HG02973 (cell line): ENCODE data around the gene PWWP2B.

ENCODE experiments used
- ATAC-seq: cut with Tn5 transposase; IDR thresholded peaks from one replicate; pipeline ENCODE4 v1.9.1; 2021; ENCODE audit warnings: moderate library complexity; ENCODE audit not compliant: unreplicated experiment

PWWP2B gene

DNA sequence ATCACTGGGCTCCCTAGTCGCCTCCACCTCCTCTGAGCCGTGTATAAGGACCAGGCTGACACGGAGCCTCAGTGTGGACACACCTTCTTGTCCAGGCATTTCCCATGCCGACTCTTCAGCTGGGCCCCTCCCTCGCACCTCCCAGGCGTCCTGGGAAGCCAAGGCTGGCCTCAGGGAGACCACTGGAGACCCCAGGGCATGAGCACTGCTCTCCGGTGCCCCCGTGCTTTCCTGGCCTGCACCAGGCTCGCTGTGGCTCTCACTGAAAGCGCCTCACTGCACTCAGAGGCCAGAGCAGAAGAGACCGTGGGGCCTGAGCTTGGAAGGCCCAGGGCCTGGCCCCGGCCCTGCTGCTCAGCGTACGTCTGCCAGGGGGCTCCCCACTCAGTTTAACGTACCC, 33.6 kb upstream of the PWWP2B start:
- ATAC-seq = no peak

DNA sequence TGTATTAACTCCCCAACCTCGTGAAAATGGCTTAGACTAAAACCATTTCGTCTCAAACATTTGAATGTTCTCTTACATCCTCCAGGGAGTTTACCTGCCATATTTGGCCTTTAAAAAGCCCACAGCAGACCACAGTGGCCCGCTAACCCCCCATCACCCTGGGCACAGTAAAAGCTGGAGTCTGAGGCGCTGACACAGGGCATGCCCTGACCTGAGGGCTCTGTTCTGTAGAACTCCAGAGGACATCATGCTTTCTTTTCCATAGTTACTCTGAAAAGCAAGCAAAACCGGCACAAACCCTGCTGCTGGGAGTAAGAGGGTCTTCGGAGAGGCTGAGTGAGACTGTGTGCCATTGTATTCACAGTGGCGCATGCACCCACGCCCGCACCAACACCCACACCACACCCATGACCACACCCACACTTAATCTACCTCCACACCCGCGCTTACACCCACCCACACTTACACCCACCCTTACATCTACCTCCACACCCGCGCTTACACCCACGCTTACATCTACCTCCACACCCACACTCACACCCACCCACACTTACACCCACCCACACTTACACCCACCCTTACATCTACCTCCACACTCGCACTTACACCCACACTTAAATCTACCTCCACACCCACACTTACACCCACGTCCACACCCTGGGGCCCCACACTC, 32.9 kb upstream of the PWWP2B start:
- ATAC-seq = no peak

DNA sequence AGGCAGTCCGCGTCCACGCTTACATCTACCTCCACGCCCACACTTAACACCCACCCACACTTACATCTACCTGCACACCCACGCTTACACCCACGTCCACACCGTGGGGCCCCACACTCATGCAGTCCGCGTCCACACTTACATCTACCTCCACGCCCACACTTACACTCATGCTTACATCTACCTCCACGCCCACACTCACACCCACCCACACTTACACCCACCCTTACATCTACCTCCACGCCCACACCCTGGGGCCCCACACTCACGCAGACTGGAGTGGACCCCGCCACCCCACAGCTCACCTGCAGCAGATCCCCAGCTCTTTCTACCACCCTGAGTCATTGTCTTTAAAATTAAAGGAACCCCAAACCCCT, 32.4 kb upstream of the PWWP2B start:
- no peak for ATAC-seq

- ATAC-seq = no peak
Observed at GRCh38 chr10:132365102-132365501, 31.9 kb upstream of the PWWP2B start.

DNA sequence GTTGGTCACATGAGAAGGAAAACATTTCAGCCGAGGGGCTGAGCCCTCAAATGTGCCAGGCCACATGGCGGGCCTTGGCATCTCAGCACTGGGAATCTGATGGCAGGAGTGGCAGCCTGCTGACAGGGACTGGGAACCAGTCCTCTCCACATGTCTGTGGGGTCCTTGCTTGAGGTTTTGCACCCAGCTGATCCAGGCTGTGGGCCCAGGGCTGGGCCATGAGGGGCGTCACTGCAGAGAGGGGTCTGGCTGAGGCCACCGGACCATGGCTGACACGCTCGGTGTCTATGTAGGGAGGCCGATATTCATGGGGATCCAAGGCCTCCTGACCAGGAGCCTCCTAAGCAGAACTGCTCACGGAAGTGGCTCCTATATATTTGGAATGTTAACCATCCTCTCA, 31.0 kb upstream of the PWWP2B start:
- no peak for ATAC-seq

GRCh38 chr10:132366499-132366898, 30.5 kb upstream of the PWWP2B start:
- no peak for ATAC-seq

GRCh38 chr10:132368391-132368790, 28.6 kb upstream of the PWWP2B start:
- ATAC-seq = no peak

DNA sequence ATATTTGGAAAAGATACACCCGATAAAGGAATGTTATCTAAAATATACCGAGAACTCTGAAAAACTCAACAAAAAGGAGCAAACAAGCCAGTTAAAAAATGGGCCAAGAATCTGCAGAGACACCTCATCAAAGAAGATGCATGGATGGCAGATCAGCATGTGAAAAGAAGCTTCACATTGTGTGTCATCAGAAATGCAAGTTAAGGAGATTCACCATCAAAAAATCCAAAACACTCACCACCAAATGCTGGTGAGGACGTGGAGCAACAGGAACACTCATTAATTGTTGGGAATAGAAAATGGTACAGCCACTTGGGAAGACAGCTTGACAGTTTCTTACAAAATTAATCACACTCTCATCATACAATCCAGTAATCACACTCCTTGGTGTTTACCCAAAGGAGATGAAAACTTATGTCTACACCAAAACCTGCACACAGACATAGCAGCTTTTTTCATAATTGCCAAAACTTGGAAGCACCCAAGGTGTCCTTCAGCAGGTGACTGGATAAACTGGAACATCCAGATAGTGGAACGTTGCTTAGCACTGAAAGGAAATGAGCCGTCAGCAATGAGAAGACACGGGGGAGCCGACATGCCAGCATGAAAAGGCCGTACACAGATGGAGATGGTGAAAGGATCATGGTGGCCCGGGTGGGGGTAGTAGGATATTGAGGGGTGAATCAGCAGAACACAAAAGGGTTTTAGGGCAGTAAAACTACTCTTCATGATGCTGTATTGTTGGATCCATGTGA, 27.9 kb upstream of the PWWP2B start:
- no peak for ATAC-seq

GRCh38 chr10:132369636-132370185, 27.3 kb upstream of the PWWP2B start:
- ATAC-seq = no peak

GRCh38 chr10:132370426-132371340, 26.3 kb upstream of the PWWP2B start:
- ATAC-seq = no peak

DNA sequence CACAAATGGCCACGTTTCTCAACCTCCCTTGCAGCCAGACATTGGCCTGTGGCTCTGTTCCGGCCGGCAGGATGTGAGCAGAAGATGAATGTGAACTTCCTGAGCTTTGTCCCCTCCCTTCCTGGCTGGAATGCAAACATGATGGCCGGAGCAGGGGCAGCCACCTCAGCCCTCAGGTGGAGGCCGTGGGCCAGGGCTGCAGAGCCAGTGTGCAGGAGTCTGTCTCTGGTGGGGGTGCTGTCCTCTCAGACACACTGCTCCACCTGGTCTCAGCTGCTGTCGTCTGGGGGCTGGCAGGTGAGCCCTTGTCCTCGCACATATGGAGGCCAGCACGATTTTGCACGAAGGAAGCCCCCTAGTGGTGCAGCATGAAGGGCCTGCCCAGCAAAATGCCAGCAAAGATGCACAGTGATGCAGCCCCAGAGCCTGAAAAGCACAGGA, 25.3 kb upstream of the PWWP2B start:
- no peak for ATAC-seq

DNA sequence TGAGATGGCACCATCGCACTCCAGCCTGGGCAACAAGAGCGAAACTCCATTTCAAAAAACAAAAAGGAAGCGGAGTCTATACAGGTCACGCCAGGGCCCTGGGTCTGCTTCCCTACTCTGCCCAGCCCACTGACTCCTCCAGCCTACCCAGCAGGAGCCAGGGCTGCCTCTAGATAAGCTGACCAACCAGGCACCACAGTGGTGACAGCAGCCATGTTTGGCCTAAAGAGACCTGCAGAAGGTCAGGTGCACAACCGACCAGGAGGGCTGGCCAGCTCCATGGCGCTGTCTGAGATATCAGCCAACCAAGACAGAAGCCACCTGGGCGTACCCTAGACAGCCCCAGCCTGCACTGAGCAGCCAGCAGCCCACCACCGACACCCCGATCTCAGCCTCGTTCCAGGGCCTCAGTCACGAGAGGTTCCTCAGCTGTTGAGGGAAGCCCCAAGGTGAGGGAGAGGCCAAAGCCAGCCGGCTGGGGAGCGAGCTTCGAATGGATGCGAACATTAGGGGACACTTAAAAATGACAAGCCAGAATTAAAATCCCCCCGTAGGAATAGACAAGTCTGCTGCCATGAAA, 24.4 kb upstream of the PWWP2B start:
- ATAC-seq = no peak

DNA sequence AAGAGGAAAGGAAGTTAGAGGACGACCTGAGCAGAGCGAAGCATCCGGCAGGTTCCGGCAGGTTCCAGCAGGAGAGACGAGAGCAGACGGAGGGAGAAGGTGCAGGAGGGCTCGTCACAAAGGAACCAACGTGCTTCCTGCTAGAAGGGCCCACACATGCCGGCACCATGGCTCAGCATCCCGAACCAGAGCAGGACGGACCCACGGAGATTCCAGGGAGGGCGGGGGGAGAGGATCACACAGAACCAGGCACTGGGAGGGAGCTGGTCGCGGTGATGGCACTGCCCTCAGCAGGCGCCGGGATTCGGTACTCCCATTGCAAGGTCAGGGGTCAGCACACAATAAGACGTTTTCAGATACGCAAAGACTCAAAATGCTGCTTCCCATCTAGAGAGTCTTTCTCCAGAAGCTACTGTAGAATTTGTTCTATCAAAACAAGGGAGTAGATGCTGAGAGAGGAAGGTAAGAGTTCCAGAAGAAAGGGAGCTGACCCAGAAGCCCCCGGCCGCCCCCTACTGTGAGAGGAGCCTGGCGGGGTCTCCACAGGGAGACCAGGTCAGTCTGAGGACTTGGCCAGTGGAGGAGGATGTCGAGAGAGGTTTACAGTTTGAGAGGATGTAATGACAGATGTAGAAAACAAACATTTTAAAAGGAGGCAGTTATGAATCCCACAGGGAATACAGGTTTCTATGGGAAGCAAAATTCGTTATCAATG, 23.6 kb upstream of the PWWP2B start:
- no peak for ATAC-seq

DNA sequence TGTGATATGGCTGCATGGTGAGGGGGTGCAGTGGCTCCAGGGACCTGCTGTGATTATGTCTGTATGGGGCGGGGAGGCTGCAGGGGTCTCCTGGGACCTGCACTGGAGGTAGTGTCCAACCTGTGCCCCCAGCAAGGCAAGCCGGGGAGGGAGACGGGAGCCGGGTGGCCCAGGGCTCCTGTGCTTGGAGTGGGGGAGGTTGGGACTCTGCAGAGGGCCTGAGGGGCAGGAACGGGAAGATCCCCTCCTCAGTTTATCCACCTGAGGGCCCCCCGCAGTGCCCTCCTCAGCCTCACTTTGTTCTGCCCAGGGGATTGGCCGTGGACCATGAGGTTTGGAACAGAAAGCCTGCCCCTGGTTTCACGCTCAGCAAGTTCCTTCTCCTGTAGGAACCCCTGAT, 22.8 kb upstream of the PWWP2B start:
- no peak for ATAC-seq

DNA sequence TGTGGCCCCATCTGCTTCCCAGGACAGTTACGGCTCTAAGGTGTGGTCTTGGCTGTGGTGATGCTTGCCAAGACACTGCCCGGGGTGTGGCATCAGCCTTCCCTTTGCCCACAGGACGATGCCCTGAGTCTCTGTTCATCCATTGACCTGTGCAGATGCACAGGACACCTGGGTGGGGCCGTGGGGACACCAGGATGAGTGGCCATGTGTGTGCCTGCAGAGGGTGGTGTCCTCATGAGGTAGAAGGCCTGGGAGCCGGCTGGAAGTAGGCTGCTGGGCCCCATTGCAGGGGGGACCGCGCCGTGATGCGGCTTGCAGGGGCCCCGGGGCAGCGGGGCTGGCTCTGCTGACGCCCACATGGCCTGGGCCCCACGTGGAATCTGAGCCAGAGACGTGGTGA, 22.4 kb upstream of the PWWP2B start:
- no peak for ATAC-seq

DNA sequence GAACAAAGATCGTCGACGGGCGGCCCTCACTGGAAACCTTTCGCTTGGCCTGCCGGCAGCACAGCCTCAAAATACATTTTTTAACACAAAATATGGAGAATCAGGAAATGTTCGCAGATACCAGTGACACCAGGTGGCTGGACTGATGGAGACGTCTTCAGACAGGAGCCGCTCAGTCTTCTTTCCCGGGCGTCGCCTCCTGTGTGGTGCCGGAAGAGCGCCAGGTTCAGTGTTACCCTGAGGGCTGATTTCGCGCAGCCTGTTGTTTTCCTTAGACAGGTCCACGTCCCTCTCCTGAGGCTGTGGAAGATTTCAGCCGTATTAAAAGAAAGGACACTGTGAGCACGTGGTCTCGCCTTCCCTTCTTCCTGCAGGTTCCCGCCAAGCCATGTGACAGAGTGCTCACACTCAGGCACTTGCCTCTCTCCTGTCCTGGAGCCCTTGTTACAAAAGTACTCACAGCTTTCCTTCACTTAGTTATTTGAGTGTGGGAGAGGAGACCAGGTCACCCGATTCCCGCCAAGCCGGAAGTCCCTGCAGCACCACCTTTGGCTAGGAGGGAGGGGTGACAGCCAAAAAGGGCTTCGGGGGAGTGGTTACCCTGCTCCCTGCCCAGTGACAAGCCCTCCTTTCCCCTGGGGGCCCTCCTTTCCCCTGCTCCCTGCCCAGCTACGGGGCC, 21.7 kb upstream of the PWWP2B start:
- ATAC-seq = no peak

- ATAC-seq = no peak
Observed at GRCh38 chr10:132375795-132376297, 21.2 kb upstream of the PWWP2B start.

- ATAC-seq = no peak
Observed at GRCh38 chr10:132376394-132376851, 20.6 kb upstream of the PWWP2B start.

GRCh38 chr10:132377326-132377725, 19.7 kb upstream of the PWWP2B start:
- no peak for ATAC-seq
